GM19238 (cell line): ENCODE data around the gene HOMER2.

Experiments
- DNase-seq: peaks from one replicate; pipeline ENCODE4 v3.0.0; 2011; ENCODE audit warnings: low spot score; ENCODE audit not compliant: insufficient read length

Gene HOMER2

DNA sequence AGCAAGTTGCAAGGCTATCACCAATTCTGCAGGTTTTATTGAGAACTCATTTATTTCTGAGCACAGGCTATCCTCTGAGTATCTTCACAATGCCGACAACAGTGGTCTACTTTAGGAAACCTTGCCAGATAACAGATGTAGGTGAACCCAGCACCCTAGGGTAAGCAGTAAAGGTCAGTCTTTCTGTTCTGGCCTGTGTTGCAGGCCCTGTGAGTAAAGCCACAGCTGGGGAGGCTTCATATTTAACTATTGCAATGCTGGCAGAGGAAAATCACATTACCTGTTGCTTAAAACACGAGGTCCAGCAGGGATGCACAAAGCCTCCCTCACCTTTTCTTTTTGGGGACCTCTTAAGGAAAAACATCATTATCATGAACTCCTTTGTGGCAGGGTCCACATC is 87.6 kb downstream of the HOMER2 start:
- no peak for DNase-seq

DNA sequence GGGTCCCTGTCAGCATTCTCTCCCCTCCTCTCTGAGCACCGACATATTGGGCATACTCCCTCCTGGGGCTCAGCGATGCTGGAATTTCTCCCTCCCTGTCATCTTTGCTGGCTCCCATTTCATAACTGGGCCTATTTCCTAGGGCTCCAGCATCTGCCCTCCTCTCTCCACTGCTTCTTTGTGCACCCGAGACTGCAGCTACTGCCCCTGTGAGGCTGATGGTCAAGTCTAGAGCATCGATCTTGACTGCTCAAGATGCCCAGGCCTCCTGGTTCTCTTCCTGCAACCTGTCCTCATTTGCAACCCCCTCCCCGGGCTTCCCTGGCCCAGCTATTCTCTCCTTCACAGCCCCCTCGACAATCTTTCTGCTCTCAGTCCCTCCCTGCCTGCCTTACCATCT is 89.6 kb downstream of the HOMER2 start:
- no peak for DNase-seq

DNA sequence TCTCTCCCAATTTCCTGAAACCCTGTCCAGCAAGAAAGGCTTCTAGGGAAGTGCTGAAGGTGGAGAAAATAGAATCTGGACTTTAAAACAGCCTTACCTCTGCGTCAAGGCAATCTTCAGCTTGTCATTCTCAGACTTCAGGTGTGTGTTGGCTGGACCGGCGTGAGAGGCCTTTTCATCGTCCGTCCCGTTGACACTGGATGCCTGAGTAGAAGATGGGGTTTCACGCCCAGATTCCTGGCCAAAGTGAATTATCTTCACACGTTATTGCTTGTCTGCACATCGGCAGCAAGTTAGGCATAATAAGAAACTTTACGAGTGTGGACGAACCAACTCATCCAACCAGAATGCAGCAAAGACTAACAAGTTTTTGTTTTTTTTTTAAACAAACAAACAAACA is 93.6 kb downstream of the HOMER2 start:
- no peak for DNase-seq

DNA sequence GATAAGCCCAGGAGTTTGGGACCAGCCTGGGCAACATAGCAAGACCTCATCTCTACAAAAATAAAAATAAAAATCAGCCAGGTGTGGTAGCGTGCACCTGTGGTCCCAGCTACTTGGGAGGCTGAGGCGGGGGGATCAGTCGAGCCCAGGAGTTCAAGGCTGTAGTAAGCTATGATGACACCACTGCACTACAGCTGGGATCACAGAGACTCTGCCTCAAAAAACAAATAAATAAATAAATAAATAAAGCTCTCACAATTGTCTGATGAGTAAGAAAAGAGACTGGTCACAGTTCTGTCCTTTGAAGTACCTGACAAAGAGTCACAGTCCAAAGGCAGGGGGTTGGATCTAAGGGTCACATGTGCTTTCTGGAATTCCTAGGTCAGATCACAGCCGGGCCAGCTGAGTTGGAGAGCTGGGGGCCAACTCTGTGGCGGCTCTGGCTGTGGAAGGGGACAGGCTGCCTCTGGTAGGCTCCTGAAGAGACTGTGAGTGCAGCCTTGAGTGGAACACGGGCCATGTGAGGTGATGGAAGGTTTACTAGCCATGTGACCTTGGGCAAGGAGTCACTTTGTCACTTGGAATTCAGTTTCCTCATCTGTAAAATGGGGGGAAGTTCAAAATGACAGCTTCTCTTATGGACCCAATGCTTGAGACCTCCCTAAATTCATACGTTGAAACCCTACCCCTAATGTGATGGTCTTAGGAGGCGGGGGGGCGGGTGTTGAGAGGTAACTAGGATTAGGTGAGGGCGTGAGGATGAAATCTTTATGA is 95.9 kb downstream of the HOMER2 start:
- no peak for DNase-seq

DNA sequence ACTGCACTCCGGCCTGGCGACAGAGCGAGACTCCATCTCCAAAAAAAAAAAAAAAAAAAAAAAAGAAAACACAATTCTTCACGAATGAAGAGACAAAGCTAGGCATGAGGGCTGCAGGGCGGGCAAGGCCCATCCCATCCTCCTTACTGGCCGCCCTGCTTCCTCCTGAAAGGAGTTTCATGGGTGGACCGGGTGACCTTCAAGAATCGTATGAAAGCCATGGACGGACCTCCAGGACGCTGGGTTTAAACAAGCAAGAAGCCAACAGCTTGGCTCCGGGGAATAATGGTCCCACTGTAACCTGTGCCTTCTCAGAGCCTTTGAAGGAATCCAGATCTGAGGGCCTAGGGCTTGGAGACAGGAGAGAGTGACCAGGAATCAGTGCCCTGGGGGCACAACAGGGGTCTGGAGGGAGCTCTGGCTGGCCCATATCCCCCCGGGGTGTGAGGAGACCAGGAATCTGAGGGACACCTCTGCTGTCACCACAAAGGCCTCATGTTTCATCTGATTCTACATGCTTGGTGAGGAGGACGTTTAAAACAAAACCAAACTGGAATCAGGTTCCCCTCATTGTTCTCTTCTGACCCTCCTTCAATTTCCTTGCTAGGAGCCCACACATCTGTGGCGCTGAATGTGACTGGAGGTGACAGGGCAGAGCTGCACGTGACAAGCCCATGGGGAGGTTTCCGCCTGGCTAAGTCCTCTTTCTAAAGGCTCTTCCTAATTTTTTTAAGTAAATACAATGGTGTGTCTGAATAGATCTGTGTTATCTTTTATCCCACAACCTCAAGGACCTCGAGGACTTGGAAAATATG is 97.0 kb downstream of the HOMER2 start:
- DNase-seq: no peak

DNA sequence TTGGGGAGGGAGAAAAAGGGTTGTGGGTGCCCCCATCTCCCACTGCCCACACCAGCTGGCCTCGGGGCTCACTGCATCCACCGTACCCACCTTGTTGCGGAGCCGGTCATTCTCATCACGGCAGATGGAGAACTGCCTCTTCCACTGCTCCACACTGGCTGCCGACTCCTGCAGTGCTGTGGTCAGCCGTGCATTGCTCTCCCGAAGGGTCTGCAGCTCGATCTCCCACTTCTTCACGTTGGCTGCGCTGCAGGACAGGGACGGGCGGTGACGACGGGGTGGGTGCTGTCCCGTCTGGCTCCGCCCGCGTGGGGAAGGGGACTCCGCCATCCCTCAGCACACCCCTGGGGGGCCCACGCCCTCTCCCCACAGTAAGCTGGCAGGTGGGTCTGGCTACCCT is 98.0 kb downstream of the HOMER2 start:
- no peak for DNase-seq

DNA sequence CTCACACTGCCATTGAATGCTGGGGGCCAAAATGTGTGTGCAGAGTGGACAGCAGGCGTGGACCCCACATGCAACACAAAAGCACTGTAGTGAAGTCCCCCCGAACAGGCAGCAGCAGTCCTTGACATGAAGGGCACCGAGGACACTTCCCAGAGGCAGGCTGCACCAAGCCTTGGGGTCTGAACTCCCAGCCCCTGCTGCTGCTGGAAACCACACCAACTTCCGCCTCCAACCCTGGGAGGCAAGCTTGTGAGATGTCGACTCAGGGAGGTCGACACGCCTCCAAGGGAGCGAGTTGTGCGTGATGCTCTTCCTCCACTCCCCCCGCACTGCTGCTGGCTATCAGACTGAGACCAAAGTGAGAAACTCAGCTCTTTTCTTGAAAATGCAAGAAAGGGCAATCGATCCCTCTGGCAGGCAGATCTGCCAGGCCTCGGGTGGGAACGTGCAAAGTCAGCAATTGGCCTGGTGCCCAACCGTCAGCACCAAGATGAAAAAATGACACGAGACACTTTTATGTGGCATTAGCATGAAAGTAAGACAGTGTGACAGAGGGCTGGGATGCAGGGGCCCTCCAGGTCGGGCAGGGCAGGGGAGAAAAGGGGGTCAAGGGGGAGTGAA is 99.5 kb downstream of the HOMER2 start:
- no peak for DNase-seq

DNA sequence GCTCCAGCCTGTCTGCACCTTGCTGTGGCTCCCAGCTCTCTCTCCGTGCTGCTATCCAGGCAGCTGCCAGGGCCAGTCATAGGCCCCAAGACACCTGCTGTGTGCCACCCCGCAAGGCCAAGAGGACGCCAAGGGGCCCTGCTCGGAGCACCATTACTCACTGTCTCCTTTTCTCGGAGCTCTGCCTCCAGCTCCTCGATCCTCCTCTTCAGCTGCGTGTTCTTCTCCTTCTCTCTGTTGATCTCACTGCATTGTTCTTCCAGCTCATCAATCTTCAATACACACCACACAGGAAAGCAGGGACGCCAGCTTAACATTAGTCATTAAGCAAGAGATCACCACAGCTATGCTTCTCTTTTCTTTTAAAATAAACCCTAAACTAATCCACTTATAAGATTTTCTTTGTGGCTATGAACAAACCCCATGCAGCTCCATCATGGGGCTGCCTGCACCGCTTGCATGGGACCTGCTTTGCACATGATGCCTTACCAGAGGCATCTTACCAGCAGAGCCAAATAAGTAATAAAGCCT is 100.5 kb downstream of the HOMER2 start:
- DNase-seq: no peak

DNA sequence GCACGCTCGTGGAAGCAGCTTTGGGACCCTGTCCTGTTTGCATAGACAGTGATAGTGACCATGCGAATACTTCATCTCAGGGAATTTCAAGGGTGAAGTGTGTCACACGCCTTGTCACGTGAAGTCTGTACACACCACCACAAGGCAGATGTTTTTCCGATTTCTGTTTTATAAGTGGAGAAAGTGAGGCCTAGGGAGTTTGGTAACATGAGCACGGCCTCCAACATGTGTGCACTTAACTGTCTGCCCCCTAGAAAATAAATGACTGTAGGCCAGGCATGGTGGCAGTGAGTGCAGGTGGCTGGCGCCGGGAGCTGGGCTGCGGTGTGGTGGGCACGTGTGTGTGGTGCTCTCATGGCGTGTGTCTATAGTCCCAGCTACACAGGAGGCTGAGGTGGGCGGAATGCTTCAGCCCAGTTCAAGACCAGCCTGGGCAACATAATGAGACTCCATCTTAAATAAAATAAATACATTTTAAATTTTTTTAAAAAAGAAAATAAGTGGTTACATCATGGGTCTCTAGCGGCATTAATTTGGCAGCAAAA is 101.1 kb downstream of the HOMER2 start:
- DNase-seq: no peak

DNA sequence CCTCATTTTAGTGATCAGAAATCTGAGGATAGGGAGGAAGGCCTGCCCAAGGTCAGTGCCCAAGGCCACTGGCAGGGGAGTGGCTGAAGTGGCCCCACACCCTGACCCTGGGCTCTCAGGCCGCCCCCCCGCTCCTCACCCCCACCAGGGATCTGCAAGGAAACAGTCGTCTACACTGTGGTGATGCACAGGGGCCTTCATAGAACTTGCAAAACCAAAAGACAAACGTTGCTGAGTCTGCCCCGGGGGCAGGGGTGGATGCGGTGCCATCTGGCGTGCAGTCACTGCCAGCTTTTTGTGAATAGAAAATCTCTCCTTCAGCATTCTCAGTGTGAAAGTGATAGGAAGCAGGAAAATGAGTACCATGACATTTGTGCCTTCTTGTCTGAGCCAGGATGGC is 101.8 kb downstream of the HOMER2 start:
- no peak for DNase-seq

DNA sequence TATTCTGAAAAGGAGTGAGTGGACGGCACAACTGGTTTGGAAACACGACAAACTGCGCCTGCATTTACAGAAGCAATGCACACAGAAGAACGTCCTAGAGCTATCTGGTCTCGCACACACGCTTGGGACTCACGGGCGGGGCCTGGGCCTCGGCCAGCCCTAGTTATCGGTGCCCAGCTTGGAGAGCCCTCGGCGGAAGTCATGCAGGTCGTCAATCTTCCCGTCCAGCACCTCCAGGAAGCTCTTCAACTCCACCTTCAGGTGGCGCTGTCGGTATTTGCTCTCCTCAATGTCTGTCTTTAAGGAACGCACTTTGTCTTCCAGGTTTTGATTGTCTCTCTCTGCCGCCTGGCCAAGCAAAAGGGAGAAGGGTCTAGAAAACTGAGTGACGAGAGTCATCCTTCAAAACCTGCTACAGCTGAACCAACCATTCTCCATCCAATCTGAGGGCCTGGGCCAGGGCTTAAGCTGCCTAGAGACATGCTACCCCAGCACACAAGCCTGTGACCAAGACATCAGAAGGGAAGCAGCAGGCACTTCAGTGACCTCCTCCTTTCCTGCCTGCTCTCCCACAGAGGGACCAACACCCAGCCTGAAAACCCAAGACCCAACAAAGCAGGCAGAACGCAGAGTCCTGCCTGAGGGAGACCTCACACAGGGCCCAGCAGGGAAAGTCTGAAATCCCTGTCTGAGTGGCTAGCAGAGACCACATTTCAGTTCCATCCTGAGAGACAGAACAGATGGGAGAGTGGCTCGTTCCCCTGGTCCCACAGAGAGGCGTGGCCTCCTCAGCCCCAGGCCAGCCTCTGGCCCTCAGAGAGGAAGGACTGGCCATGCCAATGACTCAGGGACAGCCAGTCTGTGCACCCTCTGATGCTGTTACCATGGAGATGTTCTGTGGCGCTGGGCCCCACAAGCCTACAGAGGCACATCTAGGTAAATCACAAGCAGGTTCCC is 102.7 kb downstream of the HOMER2 start:
- peak; percentile 52 for DNase-seq

DNA sequence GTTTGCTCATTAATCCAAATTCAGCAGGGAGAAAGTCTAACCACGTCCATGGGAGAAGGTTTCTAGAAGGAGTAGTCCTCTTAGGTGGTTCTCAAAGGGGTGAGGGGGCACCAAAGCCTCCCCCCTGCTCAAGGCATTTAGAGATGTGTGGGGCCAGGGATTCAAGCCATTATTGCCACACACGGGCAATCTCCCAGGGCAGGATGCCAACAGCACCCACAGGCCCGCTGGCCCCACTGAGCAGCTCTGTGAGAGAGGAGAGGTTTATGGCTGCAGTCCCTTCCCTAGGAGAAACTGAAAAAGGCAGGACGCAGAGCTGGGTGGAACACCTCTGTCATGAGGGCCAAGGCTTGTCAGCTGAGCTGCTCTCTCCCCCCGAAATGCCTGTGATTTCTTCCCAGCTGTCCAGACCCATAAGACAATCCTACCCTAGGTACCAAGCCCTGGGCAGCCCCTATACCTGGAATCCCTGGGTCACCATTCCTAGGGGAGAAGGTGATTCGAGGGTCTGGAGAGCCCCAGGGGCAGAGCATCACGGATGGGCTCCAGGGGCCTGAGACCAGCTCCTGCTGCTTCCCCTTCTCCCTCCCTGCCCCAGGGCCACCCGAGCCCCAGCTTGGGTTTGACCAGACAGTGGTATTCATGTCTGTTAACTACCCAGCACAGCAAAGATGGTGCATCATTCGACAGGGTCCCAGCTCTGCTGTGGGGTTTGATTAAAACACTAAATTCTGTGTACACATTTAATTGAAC is 104.1 kb downstream of the HOMER2 start:
- DNase-seq: no peak

DNA sequence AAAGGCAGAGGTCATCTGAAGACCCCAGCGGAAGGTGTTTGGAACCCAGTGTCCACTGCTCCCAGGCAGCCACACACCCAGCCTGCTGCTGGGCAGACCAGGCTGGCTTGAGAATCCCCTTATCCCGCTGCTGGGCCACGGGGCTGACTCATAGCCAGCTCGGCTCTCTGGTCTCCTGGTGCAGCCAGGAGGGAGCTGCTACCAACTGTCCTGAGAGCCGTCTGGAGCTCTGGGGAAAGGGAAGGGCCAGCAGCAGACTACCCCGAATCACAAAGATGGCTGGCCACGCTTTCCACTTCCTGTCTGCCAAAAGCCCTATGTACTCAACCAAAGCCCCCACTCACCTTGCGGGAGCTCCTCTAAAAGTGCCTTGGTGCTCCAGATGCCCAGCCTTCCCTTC is 104.8 kb downstream of the HOMER2 start:
- DNase-seq: no peak

DNA sequence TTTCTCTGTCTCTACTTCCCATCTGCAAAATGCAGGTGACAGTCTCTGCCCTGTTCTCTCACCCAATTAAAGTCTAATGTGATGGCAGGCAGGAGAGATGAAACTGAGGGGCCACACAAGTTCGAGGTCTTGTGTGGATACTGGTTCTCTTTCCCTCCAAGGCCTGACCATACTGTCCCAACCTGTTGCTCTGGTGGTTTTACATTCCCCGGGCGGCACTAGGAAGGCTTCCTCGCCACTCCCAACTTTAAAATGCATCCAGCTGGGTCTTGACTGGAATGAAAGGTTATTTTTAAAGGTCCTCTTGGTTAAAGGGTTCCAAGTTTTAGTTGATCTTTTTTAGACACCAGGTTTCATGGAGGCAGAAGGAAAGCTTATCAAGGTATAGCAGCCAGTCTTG is 105.9 kb downstream of the HOMER2 start:
- DNase-seq: no peak

DNA sequence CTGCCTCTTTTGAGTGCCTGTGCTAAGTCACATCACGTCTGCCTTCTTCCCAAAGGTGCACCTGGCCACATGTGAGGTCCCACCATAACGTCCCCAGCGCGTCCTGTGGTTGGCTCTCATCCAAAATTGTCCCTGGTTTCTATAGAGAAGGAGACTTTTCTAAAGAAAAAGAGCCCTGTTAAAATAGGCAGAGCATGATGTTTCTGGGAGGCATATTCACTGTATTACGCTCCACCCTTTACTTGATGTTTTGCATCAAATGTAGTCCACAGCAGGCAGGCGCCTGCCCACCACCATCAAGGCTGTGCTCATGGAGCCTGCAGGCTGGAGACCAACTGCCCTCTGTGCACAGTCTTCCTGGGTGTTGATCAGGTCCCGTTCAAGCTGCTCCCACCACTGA is 106.8 kb downstream of the HOMER2 start:
- no peak for DNase-seq

DNA sequence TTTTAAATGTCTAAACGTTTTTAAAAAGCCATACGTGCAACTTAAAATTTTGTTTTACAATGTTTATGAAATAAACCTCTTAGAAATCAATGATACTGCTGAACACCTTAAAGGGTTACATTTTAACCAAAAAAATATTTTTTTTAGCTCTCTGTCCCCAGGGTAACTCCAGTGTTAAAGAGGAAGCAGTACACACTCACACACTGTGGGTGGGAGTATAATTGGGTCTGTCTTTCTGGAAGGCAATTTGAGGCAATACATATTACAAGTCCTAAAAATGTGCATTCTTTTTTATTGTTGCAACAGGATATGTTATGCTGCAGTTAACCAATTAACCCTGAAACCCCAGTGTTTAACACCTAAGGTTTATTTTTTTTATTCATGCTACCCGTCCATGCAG is 109.0 kb downstream of the HOMER2 start:
- no peak for DNase-seq

DNA sequence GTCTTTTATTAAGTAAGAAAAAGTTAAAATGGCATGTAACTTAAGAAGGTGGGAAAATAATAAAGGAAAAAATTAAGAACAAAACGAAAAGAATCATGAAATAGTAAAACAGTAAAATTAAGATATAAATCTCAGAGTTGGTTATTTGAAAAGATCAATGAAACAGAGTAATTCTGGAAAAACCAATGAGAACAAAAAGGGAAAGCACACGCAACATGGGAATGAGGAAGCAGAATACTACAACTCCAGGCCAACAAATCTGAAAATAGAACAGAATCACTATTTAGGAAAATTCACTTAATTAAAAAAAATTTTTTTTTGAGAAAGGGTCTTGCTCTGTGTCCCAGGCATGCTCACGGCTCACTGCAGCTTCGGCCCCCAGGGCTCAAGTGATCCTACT is 112.4 kb downstream of the HOMER2 start:
- no peak for DNase-seq

DNA sequence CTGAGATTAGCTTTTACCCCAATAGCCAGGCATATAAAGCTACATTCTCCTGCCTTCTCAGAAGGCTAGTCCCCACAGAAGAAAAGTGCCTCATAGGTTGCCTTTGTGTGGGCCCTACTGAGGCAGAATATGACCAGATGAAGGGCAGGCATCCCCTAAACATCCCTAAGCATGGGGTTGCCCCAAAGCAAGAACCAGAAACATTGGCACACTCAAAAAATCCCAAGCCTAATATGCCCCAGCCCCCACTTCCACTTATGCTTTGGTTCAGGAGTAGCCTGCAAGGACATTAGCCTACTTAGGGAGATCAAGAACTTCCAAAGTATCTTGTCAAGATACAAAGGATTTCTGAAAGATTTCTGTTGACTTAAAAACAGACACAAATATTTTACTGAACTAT is 113.4 kb downstream of the HOMER2 start:
- no peak for DNase-seq

DNA sequence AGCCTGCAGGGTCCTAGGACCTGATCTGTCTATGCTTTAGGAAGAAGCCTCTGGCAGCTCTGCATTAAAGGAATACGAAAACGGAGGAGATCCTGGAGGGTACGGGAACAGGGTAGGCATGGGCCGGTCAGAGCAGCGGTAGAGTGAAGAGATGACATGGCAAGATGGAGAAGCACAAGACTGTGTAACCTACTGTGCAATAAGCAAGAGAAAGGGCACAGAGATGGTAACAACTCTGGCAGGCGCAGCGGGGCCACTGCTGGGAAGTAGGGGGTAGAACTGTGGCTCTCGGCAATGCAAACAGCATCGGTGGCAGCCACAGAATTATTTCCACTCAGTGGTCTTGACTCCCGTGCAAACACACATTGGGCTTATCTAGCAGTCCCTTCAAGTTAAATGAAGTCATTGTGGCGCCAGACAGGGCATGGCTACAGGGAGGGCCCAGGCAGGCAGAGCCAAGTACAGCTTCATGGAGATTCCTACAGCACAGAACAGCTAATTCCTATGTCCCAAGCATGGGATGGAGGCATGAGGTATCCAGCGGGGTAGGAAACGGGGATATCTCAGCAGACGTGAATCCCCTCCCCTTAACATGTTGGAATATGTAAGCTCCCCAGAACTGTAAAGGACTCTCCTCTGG is 114.3 kb downstream of the HOMER2 start:
- DNase-seq: no peak
